ENCODE data around the gene DGKH.
"Not testable (repeated sequence)": the region's sequence is repeated elsewhere in the genome, so short reads cannot be mapped to it uniquely, and the experiment has no call there.

The DGKH gene

GRCh38 chr13:42113478-42113877, 65.0 kb downstream of the DGKH start:
- DNase-seq: no peak

GRCh38 chr13:42114278-42114677, 65.8 kb downstream of the DGKH start:
- no peak for DNase-seq

GRCh38 chr13:42114912-42115311, 66.5 kb downstream of the DGKH start:
- no peak for DNase-seq

- DNase-seq: no peak
Observed at GRCh38 chr13:42116225-42116624, 67.8 kb downstream of the DGKH start.

- no peak for DNase-seq
Observed at GRCh38 chr13:42119041-42119440, 70.6 kb downstream of the DGKH start.

GRCh38 chr13:42119875-42120274, 71.4 kb downstream of the DGKH start:
- no peak for DNase-seq

- DNase-seq: no peak
Observed at GRCh38 chr13:42123600-42123999, 75.2 kb downstream of the DGKH start.

GRCh38 chr13:42125046-42125445, 76.6 kb downstream of the DGKH start:
- DNase-seq: no peak

GRCh38 chr13:42127047-42127446, 78.6 kb downstream of the DGKH start:
- no peak for DNase-seq

- no peak for DNase-seq
Observed at GRCh38 chr13:42129033-42129432, 80.6 kb downstream of the DGKH start.

- no peak for DNase-seq
Observed at GRCh38 chr13:42136518-42136917, 88.1 kb downstream of the DGKH start.

GRCh38 chr13:42137856-42138537, 89.5 kb downstream of the DGKH start:
- DNase-seq: no peak

GRCh38 chr13:42140494-42140893, 92.0 kb downstream of the DGKH start:
- no peak for DNase-seq

GRCh38 chr13:42141052-42141451, 92.6 kb downstream of the DGKH start:
- DNase-seq: not testable (repeated sequence)

GRCh38 chr13:42146359-42146758, 97.9 kb downstream of the DGKH start:
- DNase-seq: no peak

- no peak for DNase-seq
Observed at GRCh38 chr13:42148538-42148937, 100.1 kb downstream of the DGKH start.

- no peak for DNase-seq
Observed at GRCh38 chr13:42149136-42149535, 100.7 kb downstream of the DGKH start.

- DNase-seq: no peak
Observed at GRCh38 chr13:42151781-42152180, 103.3 kb downstream of the DGKH start.

- DNase-seq: no peak
Observed at GRCh38 chr13:42152495-42152894, 104.0 kb downstream of the DGKH start.

- no peak for DNase-seq
Observed at GRCh38 chr13:42153199-42154113, 105.0 kb downstream of the DGKH start.

GRCh38 chr13:42155251-42155650, 106.8 kb downstream of the DGKH start:
- no peak for DNase-seq

- not testable (repeated sequence) for DNase-seq
Observed at GRCh38 chr13:42163338-42163737, 114.9 kb downstream of the DGKH start.

- not testable (repeated sequence) for DNase-seq
Observed at GRCh38 chr13:42163910-42164309, 115.5 kb downstream of the DGKH start.

- no peak for DNase-seq
Observed at GRCh38 chr13:42164557-42165125, 116.2 kb downstream of the DGKH start.
